ENCODE measurements around the gene SOCS6. TPM values are rescaled to one million over a fixed set of nuclear protein-coding genes. Genes with fewer than 3 reads are reported as not detected.

The SOCS6 gene
- total and polyA plus RNA-seq, 2 of the 13 experiments (the other 11 are each of a cell fraction or from before 2014, with no cell fraction given) = 18.6 to 38.3 TPM

DNA sequence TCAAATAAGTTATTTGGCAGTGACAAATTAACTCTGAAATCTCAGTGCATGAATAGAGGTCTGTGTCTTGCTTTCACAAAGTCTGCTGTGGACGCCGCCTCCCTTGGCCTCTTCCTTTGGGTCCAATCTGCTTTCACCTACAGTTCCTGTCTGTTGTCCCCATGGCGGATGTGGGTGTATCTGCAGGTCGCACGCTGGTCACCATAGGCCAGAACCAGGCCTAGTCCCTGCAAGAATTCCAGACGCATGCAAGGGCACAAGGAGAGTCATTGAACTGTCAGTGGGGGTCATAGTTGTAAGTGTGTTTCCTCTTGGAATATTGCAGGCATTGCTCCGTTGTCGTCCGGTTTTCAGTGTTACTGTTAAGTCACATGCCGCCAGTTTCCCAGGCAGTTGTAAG lies 7.4 kb downstream of the SOCS6 start (continued):
- TF ChIP-seq, protein P1, sequence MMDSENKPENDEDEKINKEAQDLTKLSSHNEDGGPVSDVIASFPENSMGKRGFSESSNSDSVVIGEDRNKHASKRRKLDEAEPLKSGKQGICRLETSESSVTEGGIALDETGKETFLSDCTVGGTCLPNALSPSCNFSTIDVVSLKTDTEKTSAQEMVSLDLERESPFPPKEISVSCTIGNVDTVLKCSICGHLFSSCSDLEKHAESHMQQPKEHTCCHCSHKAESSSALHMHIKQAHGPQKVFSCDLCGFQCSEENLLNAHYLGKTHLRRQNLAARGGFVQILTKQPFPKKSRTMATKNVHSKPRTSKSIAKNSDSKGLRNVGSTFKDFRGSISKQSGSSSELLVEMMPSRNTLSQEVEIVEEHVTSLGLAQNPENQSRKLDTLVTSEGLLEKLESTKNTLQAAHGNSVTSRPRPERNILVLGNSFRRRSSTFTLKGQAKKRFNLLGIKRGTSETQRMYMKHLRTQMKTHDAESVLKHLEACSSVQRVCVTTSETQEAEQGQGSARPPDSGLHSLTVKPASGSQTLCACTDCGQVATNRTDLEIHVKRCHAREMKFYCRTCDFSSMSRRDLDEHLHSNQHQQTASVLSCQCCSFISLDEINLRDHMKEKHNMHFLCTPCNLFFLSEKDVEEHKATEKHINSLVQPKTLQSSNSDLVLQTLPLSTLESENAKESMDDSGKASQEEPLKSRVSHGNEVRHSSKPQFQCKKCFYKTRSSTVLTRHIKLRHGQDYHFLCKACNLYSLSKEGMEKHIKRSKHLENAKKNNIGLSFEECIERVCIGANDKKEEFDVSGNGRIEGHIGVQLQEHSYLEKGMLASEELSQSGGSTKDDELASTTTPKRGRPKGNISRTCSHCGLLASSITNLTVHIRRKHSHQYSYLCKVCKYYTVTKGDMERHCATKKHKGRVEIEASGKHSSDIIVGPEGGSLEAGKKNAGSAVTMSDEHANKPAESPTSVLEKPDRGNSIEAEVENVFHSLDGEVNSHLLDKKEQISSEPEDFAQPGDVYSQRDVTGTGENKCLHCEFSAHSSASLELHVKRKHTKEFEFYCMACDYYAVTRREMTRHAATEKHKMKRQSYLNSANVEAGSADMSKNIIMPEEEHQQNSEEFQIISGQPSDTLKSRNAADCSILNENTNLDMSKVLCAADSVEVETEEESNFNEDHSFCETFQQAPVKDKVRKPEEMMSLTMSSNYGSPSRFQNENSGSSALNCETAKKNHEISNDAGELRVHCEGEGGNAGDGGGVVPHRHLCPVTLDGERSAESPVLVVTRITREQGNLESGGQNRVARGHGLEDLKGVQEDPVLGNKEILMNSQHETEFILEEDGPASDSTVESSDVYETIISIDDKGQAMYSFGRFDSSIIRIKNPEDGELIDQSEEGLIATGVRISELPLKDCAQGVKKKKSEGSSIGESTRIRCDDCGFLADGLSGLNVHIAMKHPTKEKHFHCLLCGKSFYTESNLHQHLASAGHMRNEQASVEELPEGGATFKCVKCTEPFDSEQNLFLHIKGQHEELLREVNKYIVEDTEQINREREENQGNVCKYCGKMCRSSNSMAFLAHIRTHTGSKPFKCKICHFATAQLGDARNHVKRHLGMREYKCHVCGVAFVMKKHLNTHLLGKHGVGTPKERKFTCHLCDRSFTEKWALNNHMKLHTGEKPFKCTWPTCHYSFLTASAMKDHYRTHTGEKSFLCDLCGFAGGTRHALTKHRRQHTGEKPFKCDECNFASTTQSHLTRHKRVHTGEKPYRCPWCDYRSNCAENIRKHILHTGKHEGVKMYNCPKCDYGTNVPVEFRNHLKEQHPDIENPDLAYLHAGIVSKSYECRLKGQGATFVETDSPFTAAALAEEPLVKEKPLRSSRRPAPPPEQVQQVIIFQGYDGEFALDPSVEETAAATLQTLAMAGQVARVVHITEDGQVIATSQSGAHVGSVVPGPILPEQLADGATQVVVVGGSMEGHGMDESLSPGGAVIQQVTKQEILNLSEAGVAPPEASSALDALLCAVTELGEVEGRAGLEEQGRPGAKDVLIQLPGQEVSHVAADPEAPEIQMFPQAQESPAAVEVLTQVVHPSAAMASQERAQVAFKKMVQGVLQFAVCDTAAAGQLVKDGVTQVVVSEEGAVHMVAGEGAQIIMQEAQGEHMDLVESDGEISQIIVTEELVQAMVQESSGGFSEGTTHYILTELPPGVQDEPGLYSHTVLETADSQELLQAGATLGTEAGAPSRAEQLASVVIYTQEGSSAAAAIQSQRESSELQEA (CRISPR knock-in tag; IDR thresholded peaks at IDR 0.05; ENCODE audit: not compliant biosample characterization) = no peak
- TF ChIP-seq, protein P2, sequence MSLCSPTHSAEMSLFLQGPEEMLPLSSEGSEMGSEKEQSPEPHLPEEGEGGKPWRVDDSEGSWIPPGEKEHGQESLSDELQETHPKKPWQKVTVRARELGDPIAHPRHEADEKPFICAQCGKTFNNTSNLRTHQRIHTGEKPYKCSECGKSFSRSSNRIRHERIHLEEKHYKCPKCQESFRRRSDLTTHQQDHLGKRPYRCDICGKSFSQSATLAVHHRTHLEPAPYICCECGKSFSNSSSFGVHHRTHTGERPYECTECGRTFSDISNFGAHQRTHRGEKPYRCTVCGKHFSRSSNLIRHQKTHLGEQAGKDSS (CRISPR knock-in tag; IDR thresholded peaks at IDR 0.05; ENCODE audit: borderline replicate concordance, low read depth) = no peak
- TF ChIP-seq JARID2 (CRISPR knock-in tag; IDR thresholded peaks at IDR 0.05; ENCODE audit: insufficient replicate concordance) = no peak
- 0 out of 2 replicates have a peak, but pooled peaks have one; percentile 31 for TF ChIP-seq PPARG (CRISPR knock-in tag; conservative IDR thresholded peaks at IDR 0.05)
- TF ChIP-seq, protein P3, sequence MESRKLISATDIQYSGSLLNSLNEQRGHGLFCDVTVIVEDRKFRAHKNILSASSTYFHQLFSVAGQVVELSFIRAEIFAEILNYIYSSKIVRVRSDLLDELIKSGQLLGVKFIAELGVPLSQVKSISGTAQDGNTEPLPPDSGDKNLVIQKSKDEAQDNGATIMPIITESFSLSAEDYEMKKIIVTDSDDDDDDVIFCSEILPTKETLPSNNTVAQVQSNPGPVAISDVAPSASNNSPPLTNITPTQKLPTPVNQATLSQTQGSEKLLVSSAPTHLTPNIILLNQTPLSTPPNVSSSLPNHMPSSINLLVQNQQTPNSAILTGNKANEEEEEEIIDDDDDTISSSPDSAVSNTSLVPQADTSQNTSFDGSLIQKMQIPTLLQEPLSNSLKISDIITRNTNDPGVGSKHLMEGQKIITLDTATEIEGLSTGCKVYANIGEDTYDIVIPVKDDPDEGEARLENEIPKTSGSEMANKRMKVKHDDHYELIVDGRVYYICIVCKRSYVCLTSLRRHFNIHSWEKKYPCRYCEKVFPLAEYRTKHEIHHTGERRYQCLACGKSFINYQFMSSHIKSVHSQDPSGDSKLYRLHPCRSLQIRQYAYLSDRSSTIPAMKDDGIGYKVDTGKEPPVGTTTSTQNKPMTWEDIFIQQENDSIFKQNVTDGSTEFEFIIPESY (CRISPR knock-in tag; IDR thresholded peaks at IDR 0.05) = peak; percentile 60
- TF ChIP-seq ZFP37 (CRISPR knock-in tag; IDR thresholded peaks at IDR 0.05; ENCODE audit: borderline replicate concordance) = 0 out of 2 replicates have a peak, but pooled peaks have one; percentile 46
- TF ChIP-seq, protein P4, sequence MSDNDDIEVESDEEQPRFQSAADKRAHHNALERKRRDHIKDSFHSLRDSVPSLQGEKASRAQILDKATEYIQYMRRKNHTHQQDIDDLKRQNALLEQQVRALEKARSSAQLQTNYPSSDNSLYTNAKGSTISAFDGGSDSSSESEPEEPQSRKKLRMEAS (IDR thresholded peaks at IDR 0.05) = peak; percentile 83
- peak; percentile 81 for TF ChIP-seq GATAD2A (CRISPR knock-in tag; IDR thresholded peaks at IDR 0.05)
- TF ChIP-seq ZNF484 (CRISPR knock-in tag; IDR thresholded peaks at IDR 0.05; ENCODE audit: borderline replicate concordance, low read depth) = no peak
- TF ChIP-seq KLF9 (CRISPR knock-in tag; IDR thresholded peaks at IDR 0.05; ENCODE audit: low read depth) = no peak
- TF ChIP-seq, protein P5, sequence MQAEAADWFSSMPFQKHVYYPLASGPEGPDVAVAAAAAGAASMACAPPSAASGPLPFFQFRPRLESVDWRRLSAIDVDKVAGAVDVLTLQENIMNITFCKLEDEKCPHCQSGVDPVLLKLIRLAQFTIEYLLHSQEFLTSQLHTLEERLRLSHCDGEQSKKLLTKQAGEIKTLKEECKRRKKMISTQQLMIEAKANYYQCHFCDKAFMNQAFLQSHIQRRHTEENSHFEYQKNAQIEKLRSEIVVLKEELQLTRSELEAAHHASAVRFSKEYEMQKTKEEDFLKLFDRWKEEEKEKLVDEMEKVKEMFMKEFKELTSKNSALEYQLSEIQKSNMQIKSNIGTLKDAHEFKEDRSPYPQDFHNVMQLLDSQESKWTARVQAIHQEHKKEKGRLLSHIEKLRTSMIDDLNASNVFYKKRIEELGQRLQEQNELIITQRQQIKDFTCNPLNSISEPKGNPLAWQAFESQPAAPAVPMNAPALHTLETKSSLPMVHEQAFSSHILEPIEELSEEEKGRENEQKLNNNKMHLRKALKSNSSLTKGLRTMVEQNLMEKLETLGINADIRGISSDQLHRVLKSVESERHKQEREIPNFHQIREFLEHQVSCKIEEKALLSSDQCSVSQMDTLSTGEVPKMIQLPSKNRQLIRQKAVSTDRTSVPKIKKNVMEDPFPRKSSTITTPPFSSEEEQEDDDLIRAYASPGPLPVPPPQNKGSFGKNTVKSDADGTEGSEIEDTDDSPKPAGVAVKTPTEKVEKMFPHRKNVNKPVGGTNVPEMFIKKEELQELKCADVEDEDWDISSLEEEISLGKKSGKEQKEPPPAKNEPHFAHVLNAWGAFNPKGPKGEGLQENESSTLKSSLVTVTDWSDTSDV (CRISPR knock-in tag; IDR thresholded peaks at IDR 0.05) = no peak
- TF ChIP-seq ZNF737 (CRISPR knock-in tag; IDR thresholded peaks at IDR 0.05; ENCODE audit: borderline replicate concordance) = no peak
- 0 out of 2 replicates have a peak, but pooled peaks have one; percentile 20 for TF ChIP-seq ZNF605 (CRISPR knock-in tag; IDR thresholded peaks at IDR 0.05)

All from HepG2 (cell line).